C4-2B (cell line): ENCODE data around the gene CLCNKB.

Experiments used
- ZFX ChIP-seq: fragments of 450-650 bp; IDR thresholded peaks from 2 replicates; pipeline ENCODE4 v1.6.1; 2017
- TF ChIP-seq, protein P1 (sequence below): fragments of 450-650 bp; conservative IDR thresholded peaks from 2 replicates; pipeline ENCODE4 v1.5.1; 2017; ENCODE audit warnings: mild to moderate bottlenecking

DNA sequence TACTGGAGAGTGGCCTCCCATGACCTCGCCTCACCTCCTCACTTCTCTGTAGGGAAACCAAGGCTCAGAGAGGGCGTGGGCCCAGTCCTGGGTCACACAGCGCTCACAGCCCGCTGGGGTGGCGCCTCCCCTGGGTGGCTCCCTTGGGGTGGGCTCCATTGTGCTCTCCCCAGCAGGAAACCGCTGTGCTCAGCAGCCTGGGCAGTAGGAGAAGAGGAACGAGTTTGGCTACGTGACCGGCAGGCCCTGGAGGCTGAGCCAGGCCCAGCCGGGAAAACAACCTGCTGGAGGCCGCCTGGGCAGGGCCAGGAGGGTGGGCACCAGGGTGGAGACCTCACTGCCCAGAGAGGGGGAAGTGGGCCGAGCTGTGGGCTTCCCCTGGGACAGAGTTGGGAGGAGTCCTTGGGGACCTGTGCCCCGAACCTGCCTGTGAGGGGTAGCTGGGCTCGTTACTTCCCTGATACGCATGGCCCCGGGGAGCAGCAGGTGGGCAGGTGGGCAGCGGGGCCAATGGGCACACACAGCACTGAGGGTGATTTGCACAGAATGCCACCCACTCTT is 44.8 kb downstream of the CLCNKB start:
- TF ChIP-seq, protein P1, sequence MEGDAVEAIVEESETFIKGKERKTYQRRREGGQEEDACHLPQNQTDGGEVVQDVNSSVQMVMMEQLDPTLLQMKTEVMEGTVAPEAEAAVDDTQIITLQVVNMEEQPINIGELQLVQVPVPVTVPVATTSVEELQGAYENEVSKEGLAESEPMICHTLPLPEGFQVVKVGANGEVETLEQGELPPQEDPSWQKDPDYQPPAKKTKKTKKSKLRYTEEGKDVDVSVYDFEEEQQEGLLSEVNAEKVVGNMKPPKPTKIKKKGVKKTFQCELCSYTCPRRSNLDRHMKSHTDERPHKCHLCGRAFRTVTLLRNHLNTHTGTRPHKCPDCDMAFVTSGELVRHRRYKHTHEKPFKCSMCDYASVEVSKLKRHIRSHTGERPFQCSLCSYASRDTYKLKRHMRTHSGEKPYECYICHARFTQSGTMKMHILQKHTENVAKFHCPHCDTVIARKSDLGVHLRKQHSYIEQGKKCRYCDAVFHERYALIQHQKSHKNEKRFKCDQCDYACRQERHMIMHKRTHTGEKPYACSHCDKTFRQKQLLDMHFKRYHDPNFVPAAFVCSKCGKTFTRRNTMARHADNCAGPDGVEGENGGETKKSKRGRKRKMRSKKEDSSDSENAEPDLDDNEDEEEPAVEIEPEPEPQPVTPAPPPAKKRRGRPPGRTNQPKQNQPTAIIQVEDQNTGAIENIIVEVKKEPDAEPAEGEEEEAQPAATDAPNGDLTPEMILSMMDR: no peak
- TF ChIP-seq ZFX: no peak
